Activated naive CD4-positive, alpha-beta T cell treated with Interleukin-2 at 50 U/mL for 16 hours (primary cell): ENCODE data around the gene PRICKLE2.

Source experiments
- DNase-seq: peaks from one replicate; pipeline ENCODE4 v3.0.0-alpha.2; 2020

Gene PRICKLE2, protein sequence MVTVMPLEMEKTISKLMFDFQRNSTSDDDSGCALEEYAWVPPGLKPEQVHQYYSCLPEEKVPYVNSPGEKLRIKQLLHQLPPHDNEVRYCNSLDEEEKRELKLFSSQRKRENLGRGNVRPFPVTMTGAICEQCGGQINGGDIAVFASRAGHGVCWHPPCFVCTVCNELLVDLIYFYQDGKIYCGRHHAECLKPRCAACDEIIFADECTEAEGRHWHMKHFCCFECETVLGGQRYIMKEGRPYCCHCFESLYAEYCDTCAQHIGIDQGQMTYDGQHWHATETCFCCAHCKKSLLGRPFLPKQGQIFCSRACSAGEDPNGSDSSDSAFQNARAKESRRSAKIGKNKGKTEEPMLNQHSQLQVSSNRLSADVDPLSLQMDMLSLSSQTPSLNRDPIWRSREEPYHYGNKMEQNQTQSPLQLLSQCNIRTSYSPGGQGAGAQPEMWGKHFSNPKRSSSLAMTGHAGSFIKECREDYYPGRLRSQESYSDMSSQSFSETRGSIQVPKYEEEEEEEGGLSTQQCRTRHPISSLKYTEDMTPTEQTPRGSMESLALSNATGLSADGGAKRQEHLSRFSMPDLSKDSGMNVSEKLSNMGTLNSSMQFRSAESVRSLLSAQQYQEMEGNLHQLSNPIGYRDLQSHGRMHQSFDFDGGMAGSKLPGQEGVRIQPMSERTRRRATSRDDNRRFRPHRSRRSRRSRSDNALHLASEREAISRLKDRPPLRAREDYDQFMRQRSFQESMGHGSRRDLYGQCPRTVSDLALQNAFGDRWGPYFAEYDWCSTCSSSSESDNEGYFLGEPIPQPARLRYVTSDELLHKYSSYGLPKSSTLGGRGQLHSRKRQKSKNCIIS

GRCh38 chr3:64224826-64225610, at the start of gene PRICKLE2:
Gene PRICKLE2, minus strand, starts transcription at chr3:64225466. Its CDS starts 26,539 bp downstream, at chr3:64198927.
- DNase-seq: no peak

GRCh38 chr3:64272842-64273241, 47.6 kb upstream of the PRICKLE2 start:
- DNase-seq: no peak

DNA sequence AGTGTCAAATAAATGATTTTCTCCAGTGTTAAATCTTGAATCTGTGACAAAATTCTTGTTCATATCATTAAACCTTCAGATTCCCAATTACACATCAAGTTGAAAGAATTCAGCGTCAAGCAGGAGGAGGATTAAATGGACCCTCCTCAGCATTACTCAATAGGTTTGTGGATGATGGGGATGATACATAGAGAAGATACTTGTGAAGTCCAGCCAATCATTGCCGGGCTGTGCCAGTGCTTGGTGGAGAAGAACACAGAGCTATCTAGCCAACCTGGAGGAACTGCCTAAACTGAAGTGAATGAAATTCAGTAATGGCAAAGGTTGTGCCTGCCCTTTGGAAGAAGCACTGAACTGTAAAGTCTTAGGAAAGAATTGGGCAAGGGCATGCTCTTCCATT, 47.0 kb upstream of the PRICKLE2 start:
- no peak for DNase-seq

DNA sequence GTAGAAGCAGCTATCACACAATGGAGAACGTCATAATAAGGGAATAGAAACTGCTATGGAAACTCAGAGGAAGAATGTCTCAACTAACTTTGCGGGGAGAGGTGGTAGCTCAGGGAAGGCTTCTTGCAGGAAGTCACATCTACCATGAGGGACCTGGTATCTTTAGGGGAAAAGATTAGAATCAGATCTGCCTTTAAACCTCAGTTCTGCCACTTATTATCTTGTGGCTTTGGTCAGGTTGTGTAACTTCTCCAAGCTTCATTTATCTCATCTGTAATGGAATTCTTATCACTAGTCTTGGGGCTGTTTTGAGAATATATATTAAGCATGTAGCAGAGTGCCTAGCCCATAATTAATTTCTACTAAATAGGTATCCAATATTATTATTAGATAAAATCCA, 46.4 kb upstream of the PRICKLE2 start:
- DNase-seq: no peak

- DNase-seq: no peak
Observed at GRCh38 chr3:64270866-64271260, 45.6 kb upstream of the PRICKLE2 start.

- DNase-seq: no peak
Observed at GRCh38 chr3:64270142-64270865, 45.0 kb upstream of the PRICKLE2 start.

DNA sequence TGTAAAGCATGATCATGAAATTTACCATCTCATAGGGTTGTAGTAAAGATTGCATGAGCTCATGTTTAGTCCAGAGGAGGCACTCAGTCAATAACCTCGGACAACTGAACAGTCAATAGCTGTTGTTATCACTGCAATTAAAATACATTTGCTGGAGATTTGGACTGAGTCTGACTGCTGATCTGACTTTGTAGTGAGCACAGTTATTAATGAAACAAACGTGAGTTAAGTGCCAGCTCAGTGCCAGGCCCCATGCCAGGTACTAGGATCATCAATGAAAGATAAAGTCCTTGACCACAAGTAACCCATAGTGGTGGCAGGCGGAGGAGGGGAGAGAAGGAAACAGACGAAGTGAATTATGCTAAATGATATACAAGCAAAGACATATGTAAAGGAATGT, 43.7 kb upstream of the PRICKLE2 start:
- no peak for DNase-seq

GRCh38 chr3:64267721-64268604, 42.7 kb upstream of the PRICKLE2 start:
- DNase-seq: no peak

DNA sequence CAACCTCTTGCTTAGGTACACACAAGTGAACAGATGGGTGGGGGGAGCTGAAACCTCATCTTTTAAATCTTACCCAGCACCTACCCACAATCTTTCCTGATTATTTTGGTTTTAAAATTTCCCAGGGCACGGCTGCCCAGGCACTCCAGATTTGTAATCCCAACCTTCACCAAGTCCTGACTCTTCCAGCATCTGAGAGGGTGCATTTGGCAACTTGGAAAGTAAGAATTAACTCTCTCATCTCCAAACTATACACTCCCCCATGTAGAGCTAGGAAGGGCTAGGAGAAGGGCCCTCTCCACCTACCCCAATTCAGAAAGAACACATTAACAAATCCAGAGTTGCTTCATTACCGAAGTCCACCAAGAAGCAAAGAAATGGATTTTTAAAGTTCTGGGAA, 41.7 kb upstream of the PRICKLE2 start:
- no peak for DNase-seq

GRCh38 chr3:64266065-64266931, 41.0 kb upstream of the PRICKLE2 start:
- DNase-seq: no peak

GRCh38 chr3:64265646-64266045, 40.4 kb upstream of the PRICKLE2 start:
- DNase-seq: no peak

- DNase-seq: no peak
Observed at GRCh38 chr3:64264501-64265109, 39.3 kb upstream of the PRICKLE2 start.

DNA sequence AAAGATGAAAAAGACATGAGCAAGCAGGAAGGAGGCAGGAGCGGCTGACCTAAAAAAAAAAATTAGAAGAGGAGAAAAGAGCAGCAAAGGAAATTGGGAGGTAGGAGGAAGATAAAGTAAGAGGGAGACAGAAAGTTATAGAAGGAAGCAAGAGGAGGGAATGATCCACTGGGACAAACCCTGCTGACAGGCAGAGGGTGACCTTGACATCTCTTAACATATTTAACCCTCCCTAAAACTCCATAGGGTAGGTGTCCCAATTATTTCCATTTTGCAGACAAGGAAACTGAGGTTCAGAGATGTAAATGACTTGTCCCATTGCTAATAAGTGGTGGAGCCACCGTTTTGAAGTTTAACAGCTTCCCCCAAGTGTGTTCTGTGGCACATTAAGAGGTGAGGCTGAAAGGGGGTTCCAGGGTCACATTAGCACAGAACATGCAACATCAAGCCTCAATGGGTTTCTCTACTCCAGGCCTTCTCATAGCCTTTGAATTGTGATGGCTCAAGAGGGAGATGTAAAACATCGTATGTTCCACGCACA, 37.4 kb upstream of the PRICKLE2 start:
- no peak for DNase-seq

- no peak for DNase-seq
Observed at GRCh38 chr3:64260431-64260830, 35.2 kb upstream of the PRICKLE2 start.

GRCh38 chr3:64259636-64260035, 34.4 kb upstream of the PRICKLE2 start:
- no peak for DNase-seq

DNA sequence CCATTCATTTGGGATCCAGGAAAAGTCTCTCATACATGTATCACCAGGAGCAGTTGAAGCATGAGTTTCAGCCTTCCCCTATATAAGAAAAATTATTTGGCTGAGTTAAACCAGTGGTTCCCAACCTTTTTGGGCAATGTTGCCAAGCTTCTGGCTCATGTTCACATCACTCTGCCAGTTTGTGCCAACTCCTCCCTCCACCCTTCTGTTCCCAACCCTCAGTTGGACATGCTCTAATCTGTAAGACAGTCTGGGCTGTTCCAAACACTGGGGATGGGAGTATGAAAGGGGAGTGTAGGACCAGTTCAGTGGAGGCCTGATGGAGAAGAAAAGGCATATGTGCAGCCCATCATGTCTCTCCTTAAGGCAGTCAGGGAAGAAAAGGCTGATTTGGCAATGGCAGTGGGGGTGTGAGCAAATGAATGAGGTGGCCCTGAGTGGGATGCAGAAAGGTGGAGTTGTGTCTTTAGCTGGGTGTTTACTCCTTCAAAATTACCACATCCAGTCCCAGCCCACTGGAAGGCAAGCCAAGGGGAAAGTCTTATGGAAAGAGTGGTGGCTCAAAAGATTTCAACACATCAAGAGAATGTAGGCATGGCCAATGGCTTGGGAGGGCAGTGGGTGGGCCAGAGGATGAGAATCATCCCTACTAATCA, 32.0 kb upstream of the PRICKLE2 start:
- no peak for DNase-seq

DNA sequence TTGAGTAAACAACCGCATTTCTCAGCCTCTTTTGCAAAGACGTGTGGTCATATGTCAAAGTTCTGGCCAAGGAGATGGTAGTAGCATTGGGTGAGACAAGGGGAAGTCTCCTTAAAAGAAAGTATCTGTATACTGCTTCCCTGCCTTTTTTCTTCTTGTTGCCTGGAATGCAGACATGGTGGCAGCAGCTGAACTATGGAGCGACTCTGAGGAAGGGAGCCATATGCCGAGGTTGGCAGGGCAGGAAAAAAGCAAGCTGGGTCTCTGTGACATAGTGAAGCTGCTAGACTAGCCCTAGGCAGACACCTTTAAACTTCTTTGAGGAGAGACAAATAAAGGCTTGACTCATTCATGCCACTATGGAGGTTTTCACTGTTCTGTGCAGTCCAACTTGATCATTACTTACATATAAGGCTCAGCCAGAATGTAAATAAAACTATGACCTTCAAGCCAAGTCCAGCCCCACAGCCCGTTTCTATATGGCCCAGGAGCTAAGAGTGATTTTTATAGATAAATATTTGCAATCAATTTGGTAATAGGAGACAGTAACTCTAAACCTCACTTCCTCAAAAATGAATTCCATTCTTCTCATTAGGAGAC, 30.6 kb upstream of the PRICKLE2 start:
- no peak for DNase-seq

DNA sequence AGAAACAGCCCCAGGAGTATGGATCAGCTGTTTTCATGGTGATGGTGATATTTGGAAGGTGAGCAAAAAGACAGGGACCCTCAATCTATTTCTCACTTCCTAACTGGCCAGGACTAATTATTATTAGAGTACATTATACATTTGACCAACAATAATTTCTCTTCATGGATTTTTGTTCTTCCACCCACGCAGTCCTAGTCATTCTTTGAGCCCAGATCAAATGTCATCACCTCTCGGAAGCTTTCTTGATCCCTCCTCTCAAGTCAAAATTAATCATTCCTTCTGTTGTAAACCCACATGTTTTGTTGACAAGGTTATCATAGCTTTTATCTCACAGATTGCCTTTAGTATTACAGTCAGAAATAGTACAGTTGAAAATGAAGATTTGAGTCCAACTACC, 29.2 kb upstream of the PRICKLE2 start:
- no peak for DNase-seq

DNA sequence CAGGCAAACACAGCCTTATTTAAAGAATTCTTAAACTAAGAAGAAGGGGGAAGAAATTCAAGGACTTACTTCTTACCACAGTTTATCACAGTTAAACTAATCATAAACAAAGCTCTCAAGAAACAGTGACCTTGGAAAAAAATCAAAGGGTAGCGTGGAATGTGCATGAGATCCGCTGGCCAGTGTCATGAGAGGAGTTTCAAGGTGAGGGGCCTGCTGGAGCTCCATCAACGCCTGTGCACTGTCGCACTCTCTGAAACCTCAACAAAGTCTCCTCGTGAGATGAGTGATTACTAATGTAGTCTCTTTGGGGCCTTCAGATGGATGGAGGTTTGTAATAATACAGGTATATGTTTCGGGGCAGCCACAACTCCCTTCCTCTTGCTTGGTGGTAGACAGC, 28.4 kb upstream of the PRICKLE2 start:
- DNase-seq: no peak
